Measurements from ENCODE around the gene SEMA5A.

The SEMA5A gene

GRCh38 chr5:9040475-9040874, 505.4 kb downstream of the SEMA5A start:
- no peak for DNase-seq

- DNase-seq: no peak
Observed at GRCh38 chr5:9037048-9037447, 508.8 kb downstream of the SEMA5A start.

GRCh38 chr5:9035346-9035745, 510.5 kb downstream of the SEMA5A start:
- DNase-seq: no peak

GRCh38 chr5:9034649-9035048, 511.2 kb downstream of the SEMA5A start:
- DNase-seq: no peak

GRCh38 chr5:9033524-9033923, 512.4 kb downstream of the SEMA5A start:
- DNase-seq: no peak

- no peak for DNase-seq
Observed at GRCh38 chr5:9025942-9026341, 519.9 kb downstream of the SEMA5A start.

- DNase-seq: no peak
Observed at GRCh38 chr5:9020996-9021395, 524.9 kb downstream of the SEMA5A start.

GRCh38 chr5:9015937-9016270, 530.0 kb downstream of the SEMA5A start:
- DNase-seq: no peak

- no peak for DNase-seq
Observed at GRCh38 chr5:9015260-9015936, 530.5 kb downstream of the SEMA5A start.

GRCh38 chr5:9013147-9013546, 532.7 kb downstream of the SEMA5A start:
- no peak for DNase-seq

- DNase-seq: no peak
Observed at GRCh38 chr5:9009931-9010651, 535.8 kb downstream of the SEMA5A start.

GRCh38 chr5:8997542-8998070, 548.3 kb downstream of the SEMA5A start:
- DNase-seq: no peak

- no peak for DNase-seq
Observed at GRCh38 chr5:8993031-8993430, 552.8 kb downstream of the SEMA5A start.
